GM12878 (cell line): Measurements from ENCODE around the gene RAB35. TPM values are rescaled to one million over a fixed set of nuclear protein-coding genes. Genes with fewer than 3 reads are reported as not detected.
A peak's percentile ranks its signal among the peaks of the same experiment; 100 is the strongest.

ENCODE experiments used
- BACH1 ChIP-seq: fragments of 450-650 bp; IDR thresholded peaks from 2 replicates; pipeline ENCODE4 v1.6.1; 2017; ENCODE audit warnings: mild to moderate bottlenecking, borderline replicate concordance
- CEBPZ ChIP-seq: fragments of 150-350 bp; IDR thresholded peaks from 2 replicates; pipeline ENCODE4 v1.6.1; 2016; ENCODE audit warnings: low read depth, low read length
- E2F4 ChIP-seq: IDR thresholded peaks from 2 replicates; pipeline ENCODE4 v1.6.1; 2012; ENCODE audit warnings: low read depth, low read length, improper control_type of control experiment
- E4F1 ChIP-seq: fragments of 450-650 bp; IDR thresholded peaks from 2 replicates; pipeline ENCODE4 v1.6.1; 2018; ENCODE audit warnings: borderline replicate concordance, mild to moderate bottlenecking; ENCODE audit not compliant: partially characterized antibody
- EGR1 ChIP-seq, 2 experiments: IDR thresholded peaks; 1 replicate in 1 of 2; 2 replicates in 1 of 2; pipeline ENCODE4 v1.6.1; 2011 to 2012; ENCODE audit warnings: low read depth in 2 of 2, low read length in 2 of 2, borderline replicate concordance in 1 of 2, mild to moderate bottlenecking in 1 of 2, moderate library complexity in 1 of 2
- FOXM1 ChIP-seq: IDR thresholded peaks from 2 replicates; pipeline ENCODE4 v1.6.1; 2012; ENCODE audit warnings: low read depth, mild to moderate bottlenecking, inconsistent platforms, low read length, moderate library complexity
- HDAC6 ChIP-seq: fragments of 200-600 bp; sonication (generic); IDR thresholded peaks from one replicate; pipeline ENCODE4 v1.8.0; 2017; ENCODE audit warnings: antibody characterized with exemption; ENCODE audit not compliant: unreplicated experiment
- KAT2A ChIP-seq: conservative IDR thresholded peaks from 2 replicates; pipeline ENCODE4 v1.6.1; 2011; ENCODE audit warnings: low read depth, low read length; ENCODE audit not compliant: control insufficient read depth
- NFYA ChIP-seq: IDR thresholded peaks from 2 replicates; pipeline ENCODE4 v1.6.1; 2011; ENCODE audit warnings: low read depth, mild to moderate bottlenecking, low read length, improper control_type of control experiment, borderline replicate concordance
- PRDM15 ChIP-seq: fragments of 450-650 bp; formaldehyde crosslinking; IDR thresholded peaks from 2 replicates; pipeline ENCODE4 v1.4.0; 2020; ENCODE audit warnings: mild to moderate bottlenecking, moderate library complexity
- RELA ChIP-seq: fragments of 450-650 bp; IDR thresholded peaks from 2 replicates; pipeline ENCODE4 v1.8.0; 2014; ENCODE audit warnings: borderline replicate concordance; ENCODE audit not compliant: partially characterized antibody
- SIN3A ChIP-seq: IDR thresholded peaks from 2 replicates; pipeline ENCODE4 v1.6.1; 2012; ENCODE audit warnings: low read depth, low read length, improper control_type of control experiment
- SPI1 ChIP-seq: IDR thresholded peaks from 2 replicates; pipeline ENCODE4 v1.6.1; 2011; ENCODE audit warnings: low read depth, mild to moderate bottlenecking, low read length, moderate library complexity, borderline replicate concordance; ENCODE audit not compliant: insufficient read depth
- STAT3 ChIP-seq: IDR thresholded peaks from 2 replicates; pipeline ENCODE4 v1.6.1; 2011; ENCODE audit warnings: low read depth, low read length, improper control_type of control experiment
- SUPT20H ChIP-seq: IDR thresholded peaks from 2 replicates; pipeline ENCODE4 v1.6.1; 2011; ENCODE audit warnings: low read depth, mild to moderate bottlenecking, low read length, moderate library complexity, borderline replicate concordance; ENCODE audit not compliant: control insufficient read depth
- TBL1XR1 ChIP-seq: IDR thresholded peaks from 2 replicates; pipeline ENCODE4 v1.6.1; 2012; ENCODE audit warnings: low read depth, low read length, improper control_type of control experiment
- ZNF217 ChIP-seq: fragments of 450-650 bp; IDR thresholded peaks from 2 replicates; pipeline ENCODE4 v1.6.1; 2017; ENCODE audit warnings: antibody characterized with exemption, mild to moderate bottlenecking
- polyA plus RNA-seq, 11 experiments: library from polyadenylated mRNA; depleted of rRNA in 4 of 11; unstranded in 6 of 11; stranded (reverse) in 5 of 11; fragments of >200 nt; fragmentation: Nextera tagmentation in 4 of 11; fragmentation: Illumina TruSeq in 1 of 11; extraction: Ambion mirVana in 4 of 11; extraction: Trizol in 1 of 11; gene quantifications; 1 replicate in 1 of 11; 2 replicates in 10 of 11; pipeline versions ENCODE4 v1.2.1 to v1.2.3, GENCODE V29; 2011 to 2016; ENCODE audit warnings: inconsistent platforms in 2 of 11, missing spikeins in 2 of 11, low read depth in 1 of 11
- total RNA-seq, 4 experiments: library from RNA; depleted of rRNA in 3 of 4; stranded (reverse); fragments of >200 nt in 3 of 4; fragmentation: Illumina TruSeq in 1 of 4; extraction: Trizol in 1 of 4; gene quantifications; 2 replicates each; pipeline versions ENCODE4 v1.2.1 to v1.2.3, GENCODE V29; 2013 to 2021

Gene RAB35
- total and polyA plus RNA-seq, 10 of the 15 experiments (the other 5 are each of a cell fraction or from before 2014, with no cell fraction given), result 0.76 to 99.2 (median 43.8) TPM

GRCh38 chr12:120086801-120087621 is 29.5 kb downstream of the RAB35 start (continued):
- TF ChIP-seq E4F1 (peak; percentile 72), EGR1 (IDR thresholded peaks at IDR 0.05; ENCODE audit: borderline replicate concordance in 1 of 2, low read depth in 2 of 2, low read length in 2 of 2) (0 out of 3 replicates have a peak, but pooled peaks of 1 of the 2 experiments have one; percentile 18), HDAC6 (no peak), FOXM1 (peak; percentile 68), SPI1 (peak; percentile 46; the same call in 1 of the 2 replicates), E2F4 (0 out of 2 replicates have a peak, but pooled peaks have one; percentile 14), STAT3 (no peak), SUPT20H (no peak), PRDM15 (no peak), BACH1 (peak; percentile 100), RELA (peak; percentile 63), CEBPZ (no peak), NFYA (no peak; the same call in 1 of the 2 replicates), SIN3A (peak; percentile 96), TBL1XR1 (peak; percentile 63; the same call in 1 of the 2 replicates), KAT2A (no peak), ZNF217 (no peak)
